PC-3 (cell line): ENCODE data around the gene LIX1L. TPM values are rescaled to one million over a fixed set of nuclear protein-coding genes. Genes with fewer than 3 reads are reported as not detected.

Source experiments
- ATAC-seq: fragments of 200-7000 bp; cut with Tn5 transposase; 2 replicates; pipeline ENCODE4 v1.9.1; 2020; ENCODE audit warnings: mild to moderate bottlenecking, moderate library complexity
- Bru-seq: library from RNA; stranded (reverse); fragments of 400-500 nt; gene quantifications from one replicate; lab custom pipeline; 2021; lab: Mats Ljungman, UMichigan
- BruChase-seq, 2 experiments: library from RNA; stranded (reverse); fragments of 400-500 nt; gene quantifications; one replicate each; lab custom pipeline; 2021; lab: Mats Ljungman, UMichigan
- BruUV-seq: library from RNA; stranded (reverse); fragments of 400-500 nt; replicated peaks from 2 replicates; lab custom pipeline; 2021; lab: Mats Ljungman, UMichigan
- CTCF ChIA-PET: fragments of 300-600 bp; sonication (Branson Sonifier 250); formaldehyde crosslinking; loops from one replicate; lab custom pipeline; 2022; ENCODE audit warnings: antibody characterized with exemption; lab: Charles Lee
- POLR2A ChIA-PET: fragments of 300-600 bp; sonication (Branson Sonifier 250); formaldehyde crosslinking; loops from one replicate; lab custom pipeline; 2022; ENCODE audit warnings: antibody characterized with exemption; ENCODE audit not compliant: unreplicated experiment; lab: Charles Lee
- DNase-seq: peaks from one replicate; pipeline ENCODE4 v3.0.0-alpha.2; 2015
- H2AFZ ChIP-seq: fragments of 300-600 bp; sonication (generic); 2 replicates; pipeline ENCODE4 v1.6.0; 2016; ENCODE audit warnings: antibody characterized with exemption, low read length
- H3F3A ChIP-seq: fragments of 300-600 bp; sonication (generic); one replicate; pipeline ENCODE4 v1.6.0; 2017; ENCODE audit warnings: antibody characterized with exemption, low read length, control low read depth, mild to moderate bottlenecking; ENCODE audit not compliant: unreplicated experiment
- H3K27ac ChIP-seq: fragments of 300-600 bp; sonication (generic); 2 replicates; pipeline ENCODE4 v1.5.1; 2016; ENCODE audit warnings: mild to moderate bottlenecking, low read length
- H3K27me3 ChIP-seq: fragments of 300-600 bp; sonication (generic); 2 replicates; pipeline ENCODE4 v1.6.1; 2016; ENCODE audit warnings: low read length, mixed read lengths
- H3K36me3 ChIP-seq: fragments of 300-600 bp; sonication (generic); 2 replicates; pipeline ENCODE4 v1.6.1; 2016; ENCODE audit warnings: low read depth, mixed run types, low read length, mixed read lengths
- H3K4me1 ChIP-seq: fragments of 300-600 bp; sonication (generic); 2 replicates; pipeline ENCODE4 v1.5.1; 2016; ENCODE audit warnings: low read length; ENCODE audit not compliant: insufficient read depth
- H3K4me2 ChIP-seq: fragments of 300-600 bp; sonication (generic); 2 replicates; pipeline ENCODE4 v1.6.0; 2016; ENCODE audit warnings: low read length
- H3K4me3 ChIP-seq: fragments of 300-600 bp; sonication (generic); 2 replicates; pipeline ENCODE4 v1.5.1; 2016; ENCODE audit warnings: mild to moderate bottlenecking, low read length, mixed read lengths
- H3K79me2 ChIP-seq: fragments of 300-600 bp; sonication (generic); 2 replicates; pipeline ENCODE4 v1.6.1; 2017; ENCODE audit warnings: low read length, mixed read lengths
- H3K9ac ChIP-seq: fragments of 300-600 bp; sonication (generic); 2 replicates; pipeline ENCODE4 v1.6.0; 2016; ENCODE audit warnings: mild to moderate bottlenecking, low read length
- H3K9me2 ChIP-seq: fragments of 300-600 bp; sonication (generic); replicated peaks from 2 replicates; pipeline ENCODE4 v1.6.1; 2016; ENCODE audit warnings: mixed run types, low read length, mixed read lengths
- H3K9me3 ChIP-seq: fragments of 300-600 bp; sonication (generic); 2 replicates; pipeline ENCODE4 v1.6.1; 2016; ENCODE audit warnings: low read length, mixed read lengths
- H4K20me1 ChIP-seq: fragments of 300-600 bp; sonication (generic); 2 replicates; pipeline ENCODE4 v1.6.1; 2016; ENCODE audit warnings: low read length, mixed read lengths
- CTCF ChIP-seq: fragments of 300-600 bp; sonication (generic); conservative IDR thresholded peaks from 2 replicates; pipeline ENCODE4 v1.5.1; 2017; ENCODE audit warnings: antibody characterized with exemption, low read depth, mild to moderate bottlenecking, low read length
- EZH2 ChIP-seq: fragments of 300-600 bp; sonication (generic); IDR thresholded peaks from one replicate; pipeline ENCODE4 v1.6.1; 2017; ENCODE audit warnings: antibody characterized with exemption, mild to moderate bottlenecking, low read length; ENCODE audit not compliant: unreplicated experiment
- EZH2phosphoT487 ChIP-seq: fragments of 300-600 bp; sonication (generic); IDR thresholded peaks from 2 replicates; pipeline ENCODE4 v1.6.1; 2018; ENCODE audit warnings: mild to moderate bottlenecking, antibody characterized with exemption, low read length, borderline replicate concordance
- intact Hi-C: fragments of 100-400 bp; cut with micrococcal nuclease; formaldehyde crosslinking; loops from 2 replicates; pipeline ENCODE4 v1.9.0; 2023
- long read RNA-seq: library from polyadenylated mRNA; unstranded; transcript quantifications from one replicate; pipeline ENCODE4 v2.0.0, GENCODE V29; 2021; ENCODE audit not compliant: unreplicated experiment
- total RNA-seq: library from RNA; depleted of rRNA; stranded (reverse); fragments of >200 nt; gene quantifications from 2 replicates; pipeline ENCODE4 v1.2.3, GENCODE V29; 2014; rRNA removed

LIX1L gene
- total RNA-seq (12.5 and 13.6 TPM in 2 replicates), Bru-seq, nascent RNA (percentile 69 among the genes with signal in this experiment), BruChase-seq, experiment 1, labeled RNA remaining after a 6-hour chase (percentile 89 among the genes with signal in this experiment), BruChase-seq, experiment 2, labeled RNA remaining after a 2-hour chase (percentile 77 among the genes with signal in this experiment)
- long read RNA-seq, transcript LIX1L-201 (6 exons, 3,975 nt) = major isoform, 6 of 27 reads
- long read RNA-seq, partial matches to known transcripts = 2 of 27 reads
- long read RNA-seq, other reads (novel, unspliced or antisense) = 19 of 27 reads

DNA sequence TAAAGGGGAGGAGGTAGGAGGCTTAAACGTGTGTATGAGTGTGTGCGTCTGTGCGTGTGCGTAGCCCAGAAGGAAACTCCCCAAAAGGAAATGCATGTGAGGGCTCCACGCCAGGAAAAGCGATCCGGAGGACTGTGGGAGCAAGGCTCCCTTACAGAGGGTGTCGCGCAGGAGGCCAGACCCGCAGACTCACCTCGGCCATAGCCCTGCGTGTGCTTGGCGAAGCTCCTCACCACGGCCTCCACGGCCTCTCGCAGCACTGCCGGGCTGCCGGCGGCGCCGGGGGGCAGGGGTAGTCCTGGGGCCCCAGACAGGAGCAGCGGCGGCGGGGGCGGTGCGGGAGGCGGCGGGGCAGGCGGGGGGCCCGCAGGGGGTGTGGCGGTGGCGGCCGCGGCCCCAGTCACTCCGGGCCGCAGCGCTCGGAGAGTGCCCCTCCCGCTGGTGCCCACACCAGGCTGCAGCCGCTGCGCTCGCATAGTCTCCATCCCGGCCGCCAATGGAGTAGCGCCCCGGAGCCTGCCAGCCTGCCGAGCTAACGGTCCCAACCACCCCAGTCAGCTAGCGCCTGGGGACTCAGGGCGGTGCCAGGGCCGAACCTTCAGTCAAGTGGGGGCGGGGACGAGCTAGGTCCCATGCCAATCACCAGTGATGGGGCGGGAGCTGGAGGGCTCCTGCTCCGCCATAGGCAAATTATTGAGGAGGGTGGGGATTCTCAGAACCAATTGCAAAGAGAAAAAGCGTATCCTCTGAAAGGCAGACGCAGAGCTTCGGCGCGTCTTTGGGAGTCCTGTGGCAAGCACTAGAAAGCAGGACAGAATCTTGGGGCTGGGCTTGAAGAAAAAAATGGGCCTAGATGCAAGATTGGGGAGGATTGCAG lies at the start of gene LIX1L:
LIX1L (minus strand) TSS at position 575 of the 877 bp plus-strand sequence; CDS start at position 485, 90 bp downstream.
- DNase-seq (peak; percentile 99), ATAC-seq (peak; percentile 81)
- H3K4me1 ChIP-seq = peaks cover 43% of the 10 kb centered on the region
- peak within 1 kb of the TSS; percentile 76 for H3K4me3 ChIP-seq
- no peaks in the 10 kb centered on the region for H3K36me3 ChIP-seq
- H3F3A ChIP-seq = no peaks in the 10 kb centered on the region
- no TSS peak for BruUV-seq
- TF ChIP-seq EZH2phosphoT487 (no peak), EZH2 (no peak), CTCF (no peak)
- H3K79me2 ChIP-seq = peaks cover 24% of the 10 kb centered on the region
- H2AFZ ChIP-seq = peak within 1 kb of the TSS; percentile 83
- H3K9me3 ChIP-seq = no peaks in the 10 kb centered on the region
- no peaks in the 10 kb centered on the region for H3K27me3 ChIP-seq
- H4K20me1 ChIP-seq = no peaks in the 10 kb centered on the region
- ChIA-PET CTCF (interaction anchor here (0.6 to 1.8 kb wide), 8 partner anchors 20 to 181 kb away, joined by 3 to 10 read pairs (median 4); partner anchors contain the start of genes NUDT17 and RBM8A), POLR2A (interaction anchor here (0.5 to 1.6 kb wide), 5 partner anchors 18 to 99 kb away, joined by 4 to 12 read pairs (median 5); partner anchors contain the start of genes PEX11B, PIAS3 and RBM8A)
- intact Hi-C loops = loop anchor here (1.0 to 5.0 kb wide), 5 partner anchors 17 to 99 kb away; partner anchors contain the start of genes PEX11B, PIAS3 and RBM8A
- 0 out of 2 replicates have a peak within 1 kb of the TSS, but pooled peaks have one; percentile 1 for H3K27ac ChIP-seq
- H3K4me2 ChIP-seq = peak within 1 kb of the TSS; percentile 84
- no peaks in the 10 kb centered on the region for H3K9me2 ChIP-seq
- peak within 1 kb of the TSS; percentile 50 for H3K9ac ChIP-seq

- Histone ChIP-seq H2AFZ (no peak overlapping the region), H3K4me1 (peaks cover 24% of the 10 kb centered on the region), H3K9ac (no peak overlapping the region), H3K9me2 (no peaks in the 10 kb centered on the region), H3K27me3 (no peaks in the 10 kb centered on the region), H3K9me3 (no peaks in the 10 kb centered on the region), H4K20me1 (no peaks in the 10 kb centered on the region), H3K4me3 (no peak overlapping the region), H3K79me2 (peaks cover 5% of the 10 kb centered on the region), H3K36me3 (no peaks in the 10 kb centered on the region), H3K4me2 (no peak overlapping the region), H3K27ac (no peak overlapping the region), H3F3A (no peaks in the 10 kb centered on the region)
- ChIA-PET CTCF (no interaction called here), POLR2A (no interaction called here)
- DNase-seq = no peak
- TF ChIP-seq CTCF (no peak), EZH2 (no peak), EZH2phosphoT487 (no peak)
- BruUV-seq = no TSS peak
- intact Hi-C loops = no loop called here
- no peak for ATAC-seq
These were observed 43.9 kb upstream of the LIX1L start for GRCh38 chr1:146001709-146002108.
